WTC11 (cell line): ENCODE results near the gene ISL2. TPM values are rescaled to one million over a fixed set of nuclear protein-coding genes. Genes with fewer than 3 reads are reported as not detected.
"Not testable (repeated sequence)": the region's sequence is repeated elsewhere in the genome, so short reads cannot be mapped to it uniquely, and the experiment has no call there.

Experiments used
- ATAC-seq: fragments of 200-7000 bp; cut with Tn5 transposase; 2 replicates; pipeline ENCODE4 v1.10.0; 2021; ENCODE audit warnings: mild to moderate bottlenecking, moderate library complexity
- CTCF ChIA-PET: fragments of 300-600 bp; sonication (Branson Sonifier 250); formaldehyde crosslinking; loops from one replicate; lab custom pipeline; 2021; ENCODE audit warnings: antibody characterized with exemption; lab: Charles Lee
- POLR2A ChIA-PET: fragments of 350-600 bp; sonication (Branson Sonifier 250); formaldehyde crosslinking; loops from one replicate; lab custom pipeline; 2021; ENCODE audit warnings: antibody characterized with exemption; lab: Charles Lee
- DNase-seq: peaks from one replicate; pipeline ENCODE4 v3.0.0; 2021; ENCODE audit warnings: low spot score
- H3K27ac Mint-ChIP-seq: 2 replicates; pipeline ENCODE4 v1.8.0; 2021; ENCODE audit warnings: mixed read lengths
- H3K27me3 Mint-ChIP-seq: 2 replicates; pipeline ENCODE4 v1.8.0; 2021; ENCODE audit warnings: low read depth, mild to moderate bottlenecking, moderate library complexity, mixed read lengths
- H3K36me3 Mint-ChIP-seq: 2 replicates; pipeline ENCODE4 v1.8.0; 2021; ENCODE audit warnings: mixed read lengths
- H3K4me1 Mint-ChIP-seq: 2 replicates; pipeline ENCODE4 v1.8.0; 2022; ENCODE audit warnings: mixed read lengths
- H3K4me3 Mint-ChIP-seq: 2 replicates; pipeline ENCODE4 v1.8.0; 2021; ENCODE audit warnings: mild to moderate bottlenecking, moderate library complexity, mixed read lengths
- H3K9me3 Mint-ChIP-seq: 2 replicates; pipeline ENCODE4 v1.8.0; 2021; ENCODE audit warnings: mixed read lengths
- CBFB ChIP-seq: sonication (generic); formaldehyde crosslinking; IDR thresholded peaks from 2 replicates; pipeline ENCODE4 v1.8.1; 2022; ENCODE audit warnings: mild to moderate bottlenecking, low read depth, missing genetic modification reagents
- ELF4 ChIP-seq: sonication (generic); formaldehyde crosslinking; IDR thresholded peaks from 2 replicates; pipeline ENCODE4 v1.8.1; 2022; ENCODE audit warnings: low read depth, mild to moderate bottlenecking, moderate library complexity, missing genetic modification reagents
- ESRRA ChIP-seq: sonication (generic); formaldehyde crosslinking; IDR thresholded peaks from 2 replicates; pipeline ENCODE4 v1.8.1; 2022; ENCODE audit warnings: mild to moderate bottlenecking, missing genetic modification reagents, borderline replicate concordance
- ETV6 ChIP-seq: sonication (generic); formaldehyde crosslinking; IDR thresholded peaks from 2 replicates; pipeline ENCODE4 v1.8.1; 2022; ENCODE audit warnings: mild to moderate bottlenecking, missing genetic modification reagents
- GABPB1 ChIP-seq: sonication (generic); formaldehyde crosslinking; IDR thresholded peaks from 2 replicates; pipeline ENCODE4 v1.8.1; 2023; ENCODE audit warnings: mild to moderate bottlenecking, missing genetic modification reagents
- JAZF1 ChIP-seq: fragments of 250-450 bp; sonication (Bioruptor Pico); IDR thresholded peaks from 2 replicates; pipeline ENCODE4 v1.9.0; 2021; ENCODE audit warnings: moderate library complexity, mild to moderate bottlenecking, inconsistent platforms
- NR3C1 ChIP-seq: sonication (generic); formaldehyde crosslinking; conservative IDR thresholded peaks from 2 replicates; pipeline ENCODE4 v1.8.1; 2023; ENCODE audit warnings: low read depth, mild to moderate bottlenecking, missing genetic modification reagents
- OVOL2 ChIP-seq: fragments of 250-450 bp; sonication (Bioruptor Pico); IDR thresholded peaks from 2 replicates; pipeline ENCODE4 v1.9.0; 2021; ENCODE audit warnings: mild to moderate bottlenecking, borderline replicate concordance
- RELA ChIP-seq: sonication (generic); formaldehyde crosslinking; IDR thresholded peaks from 2 replicates; pipeline ENCODE4 v1.8.1; 2022; ENCODE audit warnings: missing genetic modification reagents, mild to moderate bottlenecking, borderline replicate concordance
- ZBTB21 ChIP-seq: sonication (generic); formaldehyde crosslinking; IDR thresholded peaks from 2 replicates; pipeline ENCODE4 v1.8.1; 2023; ENCODE audit warnings: mild to moderate bottlenecking, missing genetic modification reagents, borderline replicate concordance
- ZNF138 ChIP-seq: sonication (generic); formaldehyde crosslinking; conservative IDR thresholded peaks from 2 replicates; pipeline ENCODE4 v1.8.1; 2022; ENCODE audit warnings: mild to moderate bottlenecking, moderate library complexity, missing genetic modification reagents
- total RNA-seq: library from RNA; stranded (reverse); gene quantifications from 3 replicates; pipeline ENCODE4 v1.2.3, GENCODE V29; 2021
- TF ChIP-seq, protein P1 (sequence below): sonication (generic); formaldehyde crosslinking; IDR thresholded peaks from 2 replicates; pipeline ENCODE4 v1.8.0; 2023; ENCODE audit warnings: missing genetic modification reagents
- TF ChIP-seq, protein P2 (sequence below): sonication (generic); formaldehyde crosslinking; IDR thresholded peaks from 2 replicates; pipeline ENCODE4 v1.8.1; 2022; ENCODE audit warnings: mild to moderate bottlenecking, moderate library complexity, missing genetic modification reagents
- TF ChIP-seq, protein P3 (sequence below): sonication (generic); formaldehyde crosslinking; IDR thresholded peaks from 2 replicates; pipeline ENCODE4 v1.8.1; 2023; ENCODE audit warnings: mild to moderate bottlenecking, missing genetic modification reagents, borderline replicate concordance
- TF ChIP-seq, protein P4 (sequence below): fragments of 250-450 bp; sonication (Bioruptor Pico); IDR thresholded peaks from 2 replicates; pipeline ENCODE4 v1.9.0; 2021; ENCODE audit warnings: mild to moderate bottlenecking
- TF ChIP-seq, protein P5 (sequence below): sonication (generic); formaldehyde crosslinking; IDR thresholded peaks from 2 replicates; pipeline ENCODE4 v1.8.0; 2022; ENCODE audit warnings: missing genetic modification reagents
- TF ChIP-seq, protein P6 (sequence below): sonication (generic); formaldehyde crosslinking; IDR thresholded peaks from 2 replicates; pipeline ENCODE4 v1.8.0; 2022; ENCODE audit warnings: mild to moderate bottlenecking, missing genetic modification reagents

Gene ISL2
- total RNA-seq, 1 experiment from 2014 or later: 0.24 TPM

DNA sequence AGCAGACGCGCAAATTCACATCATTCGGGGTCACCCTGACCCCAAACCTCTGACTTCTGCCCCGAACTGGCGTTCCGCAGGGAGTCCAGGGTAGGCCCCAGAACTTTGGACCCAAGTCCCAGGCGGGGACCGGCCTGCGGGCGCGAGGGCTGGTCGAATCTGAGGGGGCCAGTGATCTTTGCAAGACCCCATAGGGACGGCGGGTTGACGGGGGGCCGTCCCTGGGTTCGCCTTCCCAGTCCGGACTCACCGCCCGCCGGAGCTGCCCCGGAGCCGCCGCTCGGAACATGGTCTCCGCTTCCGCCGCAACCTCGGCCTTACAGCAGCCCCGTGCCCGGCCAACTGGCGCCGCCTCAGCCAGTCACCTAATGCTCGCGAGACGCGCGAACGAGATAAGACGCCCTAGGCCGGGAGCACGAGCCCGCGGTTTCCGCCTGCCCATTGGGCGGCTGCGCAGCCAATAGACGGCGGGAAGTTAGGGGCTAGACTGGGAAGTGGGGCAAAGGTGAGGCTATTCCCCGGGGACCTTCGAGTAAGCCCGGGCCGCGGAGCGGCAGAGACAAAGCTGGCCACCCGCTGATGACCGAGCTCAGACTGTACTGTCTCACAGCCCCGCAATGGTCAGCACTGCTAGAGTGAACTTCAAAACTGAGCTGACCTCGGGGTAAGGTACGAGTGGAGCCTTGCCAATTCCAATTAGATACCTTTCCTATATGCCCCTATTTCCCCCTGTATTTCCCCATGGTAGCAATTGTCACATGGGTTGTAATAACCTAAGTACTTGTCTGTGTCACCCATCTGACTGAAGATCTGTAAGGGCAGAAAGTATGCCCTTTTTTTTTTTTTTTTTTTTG is 25.2 kb upstream of the ISL2 start, which contains the start of gene ETFA (continued):
- TF ChIP-seq RELA (0 out of 2 replicates have a peak, but pooled peaks have one; percentile 24), ZNF138 (CRISPR knock-in tag) (no peak), JAZF1 (no peak), ETV6 (CRISPR knock-in tag) (peak; percentile 77; the same call in 1 of the 2 replicates)
- TF ChIP-seq, protein P1, sequence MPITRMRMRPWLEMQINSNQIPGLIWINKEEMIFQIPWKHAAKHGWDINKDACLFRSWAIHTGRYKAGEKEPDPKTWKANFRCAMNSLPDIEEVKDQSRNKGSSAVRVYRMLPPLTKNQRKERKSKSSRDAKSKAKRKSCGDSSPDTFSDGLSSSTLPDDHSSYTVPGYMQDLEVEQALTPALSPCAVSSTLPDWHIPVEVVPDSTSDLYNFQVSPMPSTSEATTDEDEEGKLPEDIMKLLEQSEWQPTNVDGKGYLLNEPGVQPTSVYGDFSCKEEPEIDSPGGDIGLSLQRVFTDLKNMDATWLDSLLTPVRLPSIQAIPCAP (CRISPR knock-in tag): peak; percentile 56; the same call in 1 of the 2 replicates

DNA sequence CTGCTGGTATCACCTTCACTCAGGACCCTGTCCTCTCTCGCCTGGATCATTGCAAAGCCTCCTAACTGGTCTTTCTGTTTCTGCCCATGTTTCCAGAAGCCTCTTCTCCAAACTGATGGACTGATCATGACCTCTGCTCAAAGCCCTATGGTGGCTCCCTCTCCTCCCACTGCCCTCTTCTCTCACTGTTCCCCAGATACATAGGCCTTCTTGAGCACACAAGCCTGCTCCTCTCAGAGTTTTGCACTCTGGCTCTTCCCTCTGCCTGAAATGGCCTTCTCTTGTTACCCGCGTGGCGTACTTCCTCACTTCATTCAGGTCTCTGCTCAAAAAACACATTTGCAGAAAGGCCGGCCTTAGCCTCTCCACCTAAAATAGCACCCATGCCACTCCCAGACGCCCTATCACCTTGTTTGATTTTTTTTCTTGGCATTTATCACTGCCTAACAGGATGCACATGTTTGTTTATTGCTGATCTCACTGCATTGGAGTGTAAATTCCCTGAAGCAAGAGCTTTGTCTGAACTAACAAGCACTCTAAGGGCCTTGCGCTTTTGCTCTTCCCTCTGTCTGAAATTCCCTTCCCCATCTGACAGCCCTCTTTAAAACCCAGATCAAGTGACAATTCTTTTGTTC is 23.9 kb upstream of the ISL2 start:
- Mint-ChIP-seq H3K27ac (no peak overlapping the region), H3K9me3 (peaks cover 7% of the 10 kb centered on the region)
- POLR2A ChIA-PET: no interaction called here

DNA sequence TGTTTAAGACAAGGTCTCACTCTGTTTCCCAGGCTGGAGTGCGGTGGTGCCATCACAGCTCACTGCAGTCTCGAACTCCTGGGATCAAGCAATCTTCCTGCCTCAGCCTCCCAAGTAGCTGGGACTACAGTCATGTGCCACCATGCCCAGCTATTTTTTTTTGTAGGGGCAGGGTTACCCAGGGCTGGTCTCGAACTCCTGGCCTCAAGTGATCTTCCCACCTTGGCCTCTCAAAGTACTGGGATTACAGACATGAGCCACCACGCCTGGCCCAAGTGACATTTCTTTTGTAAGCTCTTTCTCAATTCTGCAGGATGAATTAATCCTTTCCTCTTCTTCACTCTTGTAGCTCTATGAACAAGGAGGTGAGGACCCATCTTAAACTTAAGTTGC is 23.4 kb upstream of the ISL2 start:
- peaks cover 10% of the 10 kb centered on the region for H3K4me1 Mint-ChIP-seq
- H3K9me3 Mint-ChIP-seq, H3K36me3 Mint-ChIP-seq, DNase-seq, ATAC-seq, POLR2A ChIA-PET, H3K4me3 Mint-ChIP-seq, H3K27ac Mint-ChIP-seq: not testable (repeated sequence)
- H3K27me3 Mint-ChIP-seq: peaks cover 22% of the 10 kb centered on the region
- CTCF ChIA-PET: interaction anchor here (1.2 to 2.8 kb wide), 3 partner anchors 17 to 21 kb away, joined by 3 to 12 read pairs (median 8); no protein-coding TSS in a partner anchor

More for the DNA sequence above, 23.9 kb upstream of the ISL2 start:
- TF ChIP-seq ELF4 (CRISPR knock-in tag) (no peak), GABPB1 (CRISPR knock-in tag) (peak; percentile 20; the same call in 1 of the 2 replicates)
- Mint-ChIP-seq H3K4me3 (peak overlapping the region; percentile 35), H3K27me3 (peaks cover 22% of the 10 kb centered on the region), H3K4me1 (peaks cover 10% of the 10 kb centered on the region), H3K36me3 (no peaks in the 10 kb centered on the region)
- CTCF ChIA-PET: interaction anchor here (1.2 to 2.8 kb wide), 4 partner anchors 17 to 21 kb away, joined by 3 to 15 read pairs (median 10); no protein-coding TSS in a partner anchor
- ATAC-seq: no peak
- DNase-seq: no peak

DNA sequence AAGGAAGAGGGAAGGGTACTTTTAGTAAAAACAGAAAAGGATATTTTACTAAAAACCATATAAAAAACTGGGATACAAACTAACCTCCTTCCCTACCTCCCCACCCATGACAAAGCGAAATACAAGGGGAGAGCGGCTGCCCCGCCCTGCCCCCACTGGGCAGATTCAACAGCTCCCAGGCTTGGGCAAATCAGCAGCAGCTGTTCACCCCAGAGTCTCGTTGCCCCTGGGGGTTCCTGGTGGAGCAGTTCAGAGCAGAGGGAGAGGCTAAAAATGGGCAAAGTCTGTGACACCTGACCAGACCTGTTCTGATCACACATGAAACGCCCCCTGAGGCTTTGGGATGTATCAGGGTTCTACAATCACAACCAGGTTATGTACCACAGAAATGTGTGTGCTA is 22.8 kb upstream of the ISL2 start:
- no peak for DNase-seq
- Mint-ChIP-seq H3K9me3 (peaks cover 7% of the 10 kb centered on the region), H3K27ac (no peak overlapping the region), H3K27me3 (peaks cover 22% of the 10 kb centered on the region), H3K4me3 (no peak overlapping the region), H3K4me1 (peaks cover 10% of the 10 kb centered on the region), H3K36me3 (no peaks in the 10 kb centered on the region)
- ChIA-PET POLR2A (no interaction called here), CTCF (interaction anchor here (1.2 to 2.8 kb wide), 3 partner anchors 16 to 20 kb away, joined by 3 to 12 read pairs (median 8); no protein-coding TSS in a partner anchor)
- ATAC-seq: no peak
- TF ChIP-seq, protein P2, sequence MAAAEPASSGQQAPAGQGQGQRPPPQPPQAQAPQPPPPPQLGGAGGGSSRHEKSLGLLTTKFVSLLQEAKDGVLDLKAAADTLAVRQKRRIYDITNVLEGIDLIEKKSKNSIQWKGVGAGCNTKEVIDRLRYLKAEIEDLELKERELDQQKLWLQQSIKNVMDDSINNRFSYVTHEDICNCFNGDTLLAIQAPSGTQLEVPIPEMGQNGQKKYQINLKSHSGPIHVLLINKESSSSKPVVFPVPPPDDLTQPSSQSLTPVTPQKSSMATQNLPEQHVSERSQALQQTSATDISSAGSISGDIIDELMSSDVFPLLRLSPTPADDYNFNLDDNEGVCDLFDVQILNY: no peak
- no peak for TF ChIP-seq ESRRA
- TF ChIP-seq ZBTB21 (CRISPR knock-in tag): no peak
- no peak for TF ChIP-seq CBFB (CRISPR knock-in tag)
- TF ChIP-seq, protein P3, sequence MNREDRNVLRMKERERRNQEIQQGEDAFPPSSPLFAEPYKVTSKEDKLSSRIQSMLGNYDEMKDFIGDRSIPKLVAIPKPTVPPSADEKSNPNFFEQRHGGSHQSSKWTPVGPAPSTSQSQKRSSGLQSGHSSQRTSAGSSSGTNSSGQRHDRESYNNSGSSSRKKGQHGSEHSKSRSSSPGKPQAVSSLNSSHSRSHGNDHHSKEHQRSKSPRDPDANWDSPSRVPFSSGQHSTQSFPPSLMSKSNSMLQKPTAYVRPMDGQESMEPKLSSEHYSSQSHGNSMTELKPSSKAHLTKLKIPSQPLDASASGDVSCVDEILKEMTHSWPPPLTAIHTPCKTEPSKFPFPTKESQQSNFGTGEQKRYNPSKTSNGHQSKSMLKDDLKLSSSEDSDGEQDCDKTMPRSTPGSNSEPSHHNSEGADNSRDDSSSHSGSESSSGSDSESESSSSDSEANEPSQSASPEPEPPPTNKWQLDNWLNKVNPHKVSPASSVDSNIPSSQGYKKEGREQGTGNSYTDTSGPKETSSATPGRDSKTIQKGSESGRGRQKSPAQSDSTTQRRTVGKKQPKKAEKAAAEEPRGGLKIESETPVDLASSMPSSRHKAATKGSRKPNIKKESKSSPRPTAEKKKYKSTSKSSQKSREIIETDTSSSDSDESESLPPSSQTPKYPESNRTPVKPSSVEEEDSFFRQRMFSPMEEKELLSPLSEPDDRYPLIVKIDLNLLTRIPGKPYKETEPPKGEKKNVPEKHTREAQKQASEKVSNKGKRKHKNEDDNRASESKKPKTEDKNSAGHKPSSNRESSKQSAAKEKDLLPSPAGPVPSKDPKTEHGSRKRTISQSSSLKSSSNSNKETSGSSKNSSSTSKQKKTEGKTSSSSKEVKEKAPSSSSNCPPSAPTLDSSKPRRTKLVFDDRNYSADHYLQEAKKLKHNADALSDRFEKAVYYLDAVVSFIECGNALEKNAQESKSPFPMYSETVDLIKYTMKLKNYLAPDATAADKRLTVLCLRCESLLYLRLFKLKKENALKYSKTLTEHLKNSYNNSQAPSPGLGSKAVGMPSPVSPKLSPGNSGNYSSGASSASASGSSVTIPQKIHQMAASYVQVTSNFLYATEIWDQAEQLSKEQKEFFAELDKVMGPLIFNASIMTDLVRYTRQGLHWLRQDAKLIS (CRISPR knock-in tag): no peak
- TF ChIP-seq, protein P4, sequence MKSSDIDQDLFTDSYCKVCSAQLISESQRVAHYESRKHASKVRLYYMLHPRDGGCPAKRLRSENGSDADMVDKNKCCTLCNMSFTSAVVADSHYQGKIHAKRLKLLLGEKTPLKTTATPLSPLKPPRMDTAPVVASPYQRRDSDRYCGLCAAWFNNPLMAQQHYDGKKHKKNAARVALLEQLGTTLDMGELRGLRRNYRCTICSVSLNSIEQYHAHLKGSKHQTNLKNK (CRISPR knock-in tag): no peak
- TF ChIP-seq, protein P5, sequence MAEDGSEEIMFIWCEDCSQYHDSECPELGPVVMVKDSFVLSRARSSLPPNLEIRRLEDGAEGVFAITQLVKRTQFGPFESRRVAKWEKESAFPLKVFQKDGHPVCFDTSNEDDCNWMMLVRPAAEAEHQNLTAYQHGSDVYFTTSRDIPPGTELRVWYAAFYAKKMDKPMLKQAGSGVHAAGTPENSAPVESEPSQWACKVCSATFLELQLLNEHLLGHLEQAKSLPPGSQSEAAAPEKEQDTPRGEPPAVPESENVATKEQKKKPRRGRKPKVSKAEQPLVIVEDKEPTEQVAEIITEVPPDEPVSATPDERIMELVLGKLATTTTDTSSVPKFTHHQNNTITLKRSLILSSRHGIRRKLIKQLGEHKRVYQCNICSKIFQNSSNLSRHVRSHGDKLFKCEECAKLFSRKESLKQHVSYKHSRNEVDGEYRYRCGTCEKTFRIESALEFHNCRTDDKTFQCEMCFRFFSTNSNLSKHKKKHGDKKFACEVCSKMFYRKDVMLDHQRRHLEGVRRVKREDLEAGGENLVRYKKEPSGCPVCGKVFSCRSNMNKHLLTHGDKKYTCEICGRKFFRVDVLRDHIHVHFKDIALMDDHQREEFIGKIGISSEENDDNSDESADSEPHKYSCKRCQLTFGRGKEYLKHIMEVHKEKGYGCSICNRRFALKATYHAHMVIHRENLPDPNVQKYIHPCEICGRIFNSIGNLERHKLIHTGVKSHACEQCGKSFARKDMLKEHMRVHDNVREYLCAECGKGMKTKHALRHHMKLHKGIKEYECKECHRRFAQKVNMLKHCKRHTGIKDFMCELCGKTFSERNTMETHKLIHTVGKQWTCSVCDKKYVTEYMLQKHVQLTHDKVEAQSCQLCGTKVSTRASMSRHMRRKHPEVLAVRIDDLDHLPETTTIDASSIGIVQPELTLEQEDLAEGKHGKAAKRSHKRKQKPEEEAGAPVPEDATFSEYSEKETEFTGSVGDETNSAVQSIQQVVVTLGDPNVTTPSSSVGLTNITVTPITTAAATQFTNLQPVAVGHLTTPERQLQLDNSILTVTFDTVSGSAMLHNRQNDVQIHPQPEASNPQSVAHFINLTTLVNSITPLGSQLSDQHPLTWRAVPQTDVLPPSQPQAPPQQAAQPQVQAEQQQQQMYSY: no peak
- TF ChIP-seq OVOL2 (CRISPR knock-in tag): no peak
- TF ChIP-seq, protein P6, sequence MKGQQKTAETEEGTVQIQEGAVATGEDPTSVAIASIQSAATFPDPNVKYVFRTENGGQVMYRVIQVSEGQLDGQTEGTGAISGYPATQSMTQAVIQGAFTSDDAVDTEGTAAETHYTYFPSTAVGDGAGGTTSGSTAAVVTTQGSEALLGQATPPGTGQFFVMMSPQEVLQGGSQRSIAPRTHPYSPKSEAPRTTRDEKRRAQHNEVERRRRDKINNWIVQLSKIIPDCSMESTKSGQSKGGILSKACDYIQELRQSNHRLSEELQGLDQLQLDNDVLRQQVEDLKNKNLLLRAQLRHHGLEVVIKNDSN (CRISPR knock-in tag): no peak
- no peak for TF ChIP-seq NR3C1 (CRISPR knock-in tag)
- TF ChIP-seq ELF4 (CRISPR knock-in tag): no peak
